K562 (cell line): ENCODE measurements around the gene MAD1L1. TPM values are rescaled to one million over a fixed set of nuclear protein-coding genes. Genes with fewer than 3 reads are reported as not detected.

Experiments used
- ATAC-seq: fragments of 200-7000 bp; cut with Tn5 transposase; 3 replicates; pipeline ENCODE4 v1.9.1; 2020; ENCODE audit warnings: moderate library complexity
- BruUV-seq: library from RNA; stranded (reverse); fragments of 400-500 nt; replicated peaks from 2 replicates; lab custom pipeline; 2021; lab: Mats Ljungman, UMichigan
- CTCF ChIA-PET: fragments of 300-600 bp; formaldehyde crosslinking; extraction: SDS; loops from one replicate; lab custom pipeline; 2021; ENCODE audit warnings: low intra/inter-chr PET ratio; lab: Yijun Ruan, JAX
- POLR2A ChIA-PET: fragments of 300-600, 350-650 bp; sonication (Branson Sonifier 250); formaldehyde crosslinking; extraction: SDS; loops from one replicate; lab custom pipeline; 2021; ENCODE audit warnings: antibody characterized with exemption, inconsistent platforms; lab: Yijun Ruan, JAX
- DNase-seq, 4 experiments: peaks; one replicate each; pipeline versions ENCODE4 v3.0.0 to v3.0.0-alpha.2; 2011 to 2018; ENCODE audit warnings: low spot score in 3 of 4, mixed read lengths in 3 of 4; ENCODE audit errors: extremely low read depth in 1 of 4
- FAIRE-seq: peaks from 2 replicates; lab custom pipeline; 2011; peaks lifted over from hg19 to GRCh38; lab: Jason Lieb, UNC
- H2AFZ ChIP-seq: 2 replicates; pipeline ENCODE4 v1.6.0; 2011; ENCODE audit warnings: low read depth, low read length, control low read depth, inconsistent platforms
- H3K27ac ChIP-seq: fragments of 200-600 bp; 3 replicates; pipeline ENCODE4 v1.8.0; 2011; ENCODE audit warnings: low read depth, mild to moderate bottlenecking, control low read depth, inconsistent platforms, low read length, moderate library complexity, mixed read lengths; ENCODE audit errors: extremely low read depth
- H3K27me3 ChIP-seq, 2 experiments: fragments of 300-600 bp in 1 of 2; 2 replicates in 1 of 2; 3 replicates in 1 of 2; pipeline versions ENCODE4 v1.6.0 to v1.8.0; 2011; ENCODE audit warnings: inconsistent platforms in 2 of 2, low read length in 2 of 2, mild to moderate bottlenecking in 1 of 2, mixed read lengths in 1 of 2, moderate library complexity in 1 of 2; ENCODE audit not compliant: control insufficient read depth in 2 of 2, insufficient read depth in 2 of 2
- H3K36me3 ChIP-seq: fragments of 300-600 bp; 3 replicates; pipeline ENCODE4 v1.8.0; 2011; ENCODE audit warnings: mild to moderate bottlenecking, low read length, inconsistent platforms; ENCODE audit not compliant: control insufficient read depth, insufficient read depth
- H3K4me1 ChIP-seq, 2 experiments: fragments of 200-600 bp in 1 of 2; replicated peaks in 1 of 2; 2 replicates in 1 of 2; 3 replicates in 1 of 2; pipeline versions ENCODE4 v1.5.1 to v1.8.0; 2011; ENCODE audit warnings: inconsistent platforms in 2 of 2, low read length in 2 of 2, mild to moderate bottlenecking in 1 of 2, mixed read lengths in 1 of 2, moderate library complexity in 1 of 2; ENCODE audit not compliant: control insufficient read depth in 2 of 2, insufficient read depth in 2 of 2
- H3K4me2 ChIP-seq: 2 replicates; pipeline ENCODE4 v1.6.1; 2011; ENCODE audit warnings: low read length, control low read depth, inconsistent platforms, mixed read lengths; ENCODE audit not compliant: insufficient read depth
- H3K4me3 ChIP-seq: fragments of 200-600 bp; sonication (generic), shearing (Covaris generic); 2 replicates; pipeline ENCODE4 v1.5.1; 2016; ENCODE audit warnings: control low read depth, inconsistent platforms
- H3K79me2 ChIP-seq: fragments of 200-600 bp; 3 replicates; pipeline ENCODE4 v1.8.0; 2011; ENCODE audit warnings: low read length, inconsistent platforms; ENCODE audit not compliant: control insufficient read depth, insufficient read depth
- H3K9ac ChIP-seq, 2 experiments: 2 replicates each; pipeline versions ENCODE4 v1.6.0 to v1.6.1; 2011; ENCODE audit warnings: low read depth in 2 of 2, low read length in 2 of 2, control low read depth in 1 of 2, inconsistent platforms in 1 of 2, mild to moderate bottlenecking in 1 of 2, mixed read lengths in 1 of 2; ENCODE audit not compliant: insufficient read depth in 1 of 2
- H3K9me1 ChIP-seq: one replicate; pipeline ENCODE4 v1.6.0; 2011; ENCODE audit warnings: inconsistent platforms, mild to moderate bottlenecking, low read length, moderate library complexity; ENCODE audit not compliant: control insufficient read depth, insufficient read depth
- H3K9me3 ChIP-seq: replicated peaks from 2 replicates; pipeline ENCODE4 v1.5.1; 2011; ENCODE audit warnings: low read depth, low read length, inconsistent platforms; ENCODE audit not compliant: control insufficient read depth, insufficient read depth
- H4K20me1 ChIP-seq: replicated peaks from 2 replicates; pipeline ENCODE4 v1.6.1; 2011; ENCODE audit warnings: low read length, inconsistent platforms, mixed read lengths; ENCODE audit not compliant: control insufficient read depth, insufficient read depth
- FOXK1 ChIP-seq: sonication (generic); formaldehyde crosslinking; IDR thresholded peaks from 2 replicates; pipeline ENCODE4 v1.8.0; 2022; ENCODE audit warnings: missing genetic modification reagents, mild to moderate bottlenecking, borderline replicate concordance
- GMEB1 ChIP-seq: fragments of 250-450 bp; sonication (Bioruptor Pico); IDR thresholded peaks from 2 replicates; pipeline ENCODE4 v1.4.0; 2020; ENCODE audit warnings: mild to moderate bottlenecking
- GTF2E2 ChIP-seq: fragments of 200-800 bp; sonication (Bioruptor generic); IDR thresholded peaks from 2 replicates; pipeline ENCODE4 v1.6.1; 2016; ENCODE audit warnings: missing genetic modification characterization, missing compliant biosample characterization
- GTF2F1 ChIP-seq: IDR thresholded peaks from 2 replicates; pipeline ENCODE4 v1.6.1; 2011; ENCODE audit warnings: low read depth, low read length, improper control_type of control experiment
- MAFK ChIP-seq: IDR thresholded peaks from 2 replicates; pipeline ENCODE4 v1.6.1; 2011; ENCODE audit warnings: low read length, improper control_type of control experiment
- RBM22 ChIP-seq: fragments of 200-400 bp; formaldehyde crosslinking; IDR thresholded peaks from 2 replicates; pipeline ENCODE4 v1.6.1; 2018; ENCODE audit warnings: low read length, low read depth; ENCODE audit not compliant: poor library complexity, severe bottlenecking
- ZBTB12 ChIP-seq: fragments of 250-450 bp; sonication (Bioruptor Pico); IDR thresholded peaks from 2 replicates; pipeline ENCODE4 v1.4.0; 2020
- ZBTB9 ChIP-seq: fragments of 450-650 bp; formaldehyde crosslinking; IDR thresholded peaks from 2 replicates; pipeline ENCODE4 v1.4.0; 2020; ENCODE audit warnings: mild to moderate bottlenecking, moderate library complexity
- ZFPM2 ChIP-seq: fragments of 250-450 bp; sonication (Bioruptor Pico); IDR thresholded peaks from 2 replicates; pipeline ENCODE4 v1.5.1; 2022; ENCODE audit warnings: mild to moderate bottlenecking
- ZNF431 ChIP-seq: sonication (generic); formaldehyde crosslinking; IDR thresholded peaks from 2 replicates; pipeline ENCODE4 v1.8.0; 2022; ENCODE audit warnings: mild to moderate bottlenecking, missing genetic modification reagents
- ZNF561 ChIP-seq: fragments of 450-650 bp; formaldehyde crosslinking; conservative IDR thresholded peaks from 2 replicates; pipeline ENCODE4 v1.4.0; 2020; ENCODE audit warnings: mild to moderate bottlenecking, moderate library complexity
- WGBS: fragments of 100-300 bp; shearing (Covaris generic); methylation state at CpG from one replicate; pipeline ENCODE4 v1.1.6; 2016; ENCODE audit warnings: low coverage, mixed read lengths; ENCODE audit not compliant: insufficient coverage; ENCODE audit errors: missing lambda C conversion rate; 5-methylcytosine and 5-hydroxymethylcytosine counted together
- in situ Hi-C: fragments of 300-500 bp; cut with MboI; formaldehyde crosslinking; loops from 4 replicates; pipeline ENCODE4 v1.15.0; 2018; ENCODE audit warnings: inconsistent platforms, mixed read lengths
- intact Hi-C: fragments of 100-400 bp; cut with micrococcal nuclease; formaldehyde crosslinking; loops from 2 replicates; pipeline ENCODE4 v1.14.2; 2022
- polyA plus RNA-seq, 8 experiments: library from polyadenylated mRNA; depleted of rRNA in 4 of 8; stranded (reverse) in 5 of 8; unstranded in 3 of 8; fragments of >200 nt; fragmentation: Nextera tagmentation in 2 of 8; fragmentation: Illumina TruSeq in 1 of 8; extraction: Ambion mirVana in 2 of 8; extraction: Trizol in 1 of 8; gene quantifications; 2 replicates each; pipeline versions ENCODE4 v1.2.1 to v1.2.3, GENCODE V29; 2011 to 2014; ENCODE audit warnings: inconsistent platforms in 1 of 8, missing spikeins in 1 of 8
- total RNA-seq, 7 experiments: library from RNA; depleted of rRNA in 6 of 7; stranded (reverse); fragments of >200 nt in 6 of 7; fragmentation: Illumina TruSeq in 2 of 7; extraction: Trizol in 2 of 7; gene quantifications; 2 replicates each; pipeline versions ENCODE4 v1.2.1 to v1.2.3, GENCODE V29; 2011 to 2021; ENCODE audit warnings: low replicate concordance in 1 of 7

Gene MAD1L1
- total and polyA plus RNA-seq, 9 of the 15 experiments (the other 6 are each of a cell fraction or from before 2014, with no cell fraction given): 1.7 to 89.7 (median 18.0) TPM

- H3K79me2 ChIP-seq: peaks cover 21% of the 10 kb centered on the region
- TF ChIP-seq MAFK (no peak), ZBTB12 (CRISPR knock-in tag) (no peak), GTF2E2 (no peak), ZNF561 (CRISPR knock-in tag) (no peak), RBM22 (no peak), ZBTB9 (CRISPR knock-in tag) (no peak), GMEB1 (CRISPR knock-in tag) (no peak), FOXK1 (CRISPR knock-in tag) (no peak), ZFPM2 (CRISPR knock-in tag) (no peak), ZNF431 (CRISPR knock-in tag) (no peak), GTF2F1 (no peak)
- DNase-seq (no peak), ATAC-seq (no peak), FAIRE-seq (no peak)
- intact Hi-C loops: no loop called here
- H2AFZ ChIP-seq: no peak overlapping the region
- in situ Hi-C loops: no loop called here
- no peaks in the 10 kb centered on the region for H3K9me1 ChIP-seq
- H3K27me3 ChIP-seq: no peaks in the 10 kb centered on the region
- H3K27ac ChIP-seq: no peak overlapping the region
- CTCF ChIA-PET: no interaction called here
- BruUV-seq: no TSS peak
- no peak overlapping the region for H3K4me3 ChIP-seq
- peaks cover 13 to 33% of the 10 kb centered on the region in 2 experiments for H3K4me1 ChIP-seq
- 83% methylated on average over 2 of the region's 2 CpGs for WGBS
- H3K4me2 ChIP-seq: no peak overlapping the region
- H3K36me3 ChIP-seq: peaks cover 21% of the 10 kb centered on the region; the same call in 1 of the 3 replicates
- peaks cover 21% of the 10 kb centered on the region for H4K20me1 ChIP-seq
- no peaks in the 10 kb centered on the region for H3K9me3 ChIP-seq
- no peak overlapping the region for H3K9ac ChIP-seq
- POLR2A ChIA-PET: interaction anchor here (0.8 kb wide), 1 partner anchor 24 kb away, joined by 4 read pairs; no protein-coding TSS in a partner anchor
Measured at GRCh38 chr7:2280424-2280823, 47.7 kb upstream of the MAD1L1 start.
